Measurements from ENCODE around the gene SPOPL.
A peak's percentile ranks its signal among the peaks of the same experiment; 100 is the strongest.
"Not testable (repeated sequence)": the region's sequence is repeated elsewhere in the genome, so short reads cannot be mapped to it uniquely, and the experiment has no call there.

The SPOPL gene

GRCh38 chr2:138495384-138495783, 6.2 kb upstream of the SPOPL start:
- DNase-seq: no peak

DNA sequence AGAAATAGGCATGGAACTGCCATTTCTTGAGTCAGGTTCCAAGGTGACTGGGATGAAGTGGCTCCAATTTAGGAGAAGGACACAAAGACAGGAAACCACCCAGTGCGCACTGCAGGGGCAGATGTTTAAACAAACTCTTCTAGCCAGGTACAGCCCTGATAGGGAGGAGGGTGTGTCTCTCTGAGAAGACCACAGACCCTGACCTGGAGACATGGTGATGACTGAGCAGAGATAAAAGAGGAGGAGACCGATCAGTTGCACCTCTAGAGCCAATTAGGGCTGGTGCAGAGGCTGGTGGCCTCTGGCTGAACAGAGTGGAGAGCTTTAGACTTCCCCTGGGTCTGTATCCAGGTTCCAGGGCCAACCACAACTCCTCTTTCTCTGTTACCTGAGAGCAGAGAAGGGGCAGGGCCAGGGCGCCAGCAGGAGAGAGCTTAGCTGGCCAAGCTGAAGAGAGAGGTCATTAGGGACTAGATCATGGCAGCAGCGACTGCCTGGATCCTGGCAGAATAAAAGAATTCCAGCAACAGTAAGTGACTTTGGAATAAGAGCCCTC, 5.4 kb upstream of the SPOPL start:
- DNase-seq: no peak

DNA sequence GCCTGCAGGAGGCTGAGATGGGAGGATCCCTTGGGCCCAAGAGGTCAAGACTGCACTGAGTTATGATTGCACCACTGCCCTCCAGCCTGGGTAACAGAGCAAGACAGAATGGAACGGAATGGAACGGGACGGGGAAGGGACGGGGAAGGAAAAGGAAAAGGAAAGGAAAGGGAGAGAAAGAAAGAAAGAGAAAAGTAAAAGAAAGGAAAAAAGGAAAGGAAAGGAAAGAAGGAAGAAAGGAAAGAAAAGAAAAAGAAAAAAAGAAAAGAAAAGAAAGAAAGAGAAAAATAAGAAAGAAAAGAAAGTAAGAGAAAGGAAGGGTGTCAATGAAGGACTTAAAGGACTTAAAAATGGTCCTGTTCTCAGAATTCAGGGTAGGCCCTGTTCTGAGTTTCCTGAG, 4.3 kb upstream of the SPOPL start:
- no peak for DNase-seq

DNA sequence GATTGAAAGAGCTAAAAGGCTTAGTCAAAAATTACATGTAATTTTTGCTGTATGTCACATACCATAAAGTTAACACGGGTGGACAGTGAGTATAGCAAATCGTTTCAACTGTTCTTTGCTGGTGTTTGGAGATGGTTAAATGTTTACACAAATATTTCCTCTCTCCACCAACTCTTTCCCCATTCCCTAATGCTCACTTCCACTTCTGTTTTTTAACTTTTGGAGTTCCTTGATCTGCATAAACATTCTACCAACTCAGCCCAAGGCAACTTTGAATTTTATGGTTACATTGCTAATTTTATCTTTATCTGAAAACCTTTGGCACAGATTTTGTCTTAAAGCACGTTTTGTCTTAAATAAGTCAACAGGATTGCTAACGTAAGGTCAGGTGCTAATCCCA, 1.9 kb upstream of the SPOPL start:
- no peak for DNase-seq

- DNase-seq: no peak
These were observed 762 bp upstream of the SPOPL start for GRCh38 chr2:138500592-138501424.

GRCh38 chr2:138502255-138503086, 901 bp downstream of the SPOPL start:
- DNase-seq: peak in 1 of 2 experiments; percentile 13

GRCh38 chr2:138503087-138503442, 1.5 kb downstream of the SPOPL start:
- DNase-seq: no peak

- no peak for DNase-seq
These were observed 2.1 kb downstream of the SPOPL start for GRCh38 chr2:138503652-138504051.

DNA sequence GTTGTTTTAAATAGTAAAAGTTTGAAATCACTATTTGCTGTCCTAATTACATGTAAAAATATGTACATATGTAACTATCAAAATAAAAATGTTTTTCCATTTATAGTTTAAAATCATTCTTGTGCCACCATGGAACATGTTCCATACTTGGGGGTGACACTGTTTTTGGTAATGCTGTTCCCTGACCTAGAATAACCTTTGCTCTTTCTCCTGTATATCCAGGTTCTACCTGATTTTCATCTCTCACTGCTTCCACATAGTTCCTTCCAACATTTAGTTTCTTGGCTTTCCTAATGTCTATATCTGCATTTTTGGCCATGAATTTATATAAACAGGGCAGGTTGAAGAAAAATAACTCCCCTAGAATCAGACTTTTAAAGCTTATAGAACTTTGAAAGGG, 2.5 kb downstream of the SPOPL start:
- no peak for DNase-seq

GRCh38 chr2:138504546-138505235, 3.1 kb downstream of the SPOPL start:
- no peak for DNase-seq

DNA sequence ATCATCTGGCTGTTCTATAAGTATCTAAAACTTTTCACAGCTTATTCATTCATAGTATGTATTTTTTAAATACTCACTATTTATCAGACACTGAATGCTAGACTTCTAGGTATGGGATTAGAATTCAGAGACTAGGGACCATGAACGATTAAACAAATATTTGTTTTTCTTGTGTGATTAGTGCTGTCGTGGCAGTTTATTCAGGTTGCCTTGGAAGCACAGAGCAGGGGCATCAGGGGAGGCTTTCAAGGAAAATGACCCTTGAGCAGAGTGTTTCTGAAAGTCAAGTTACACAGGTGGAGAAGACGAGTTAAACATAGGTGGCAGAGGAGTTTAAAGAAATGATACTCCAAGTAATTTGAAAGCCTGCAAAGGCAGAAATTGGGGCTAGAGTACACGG, 5.7 kb downstream of the SPOPL start:
- DNase-seq: no peak

DNA sequence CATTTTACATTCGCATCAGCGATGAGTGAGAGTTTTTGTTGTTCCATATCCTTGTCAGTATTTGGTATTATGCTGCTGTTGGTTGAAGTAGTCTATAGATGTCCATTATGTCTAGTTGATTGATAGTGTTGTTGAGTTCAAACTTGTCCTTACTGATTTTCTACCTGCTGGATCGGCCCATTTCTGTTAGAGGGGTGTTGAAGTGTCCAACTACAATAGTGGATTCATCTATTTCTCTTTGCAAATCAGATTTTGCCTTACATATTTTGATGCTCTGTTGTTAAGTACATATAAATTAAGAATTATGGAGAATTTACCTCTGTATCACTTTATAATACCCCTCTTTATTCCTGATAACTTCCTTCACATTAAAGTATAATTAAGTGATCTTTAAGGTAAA, 8.7 kb downstream of the SPOPL start:
- DNase-seq: no peak

- DNase-seq: no peak
These were observed 11.1 kb downstream of the SPOPL start for GRCh38 chr2:138512672-138513071.

DNA sequence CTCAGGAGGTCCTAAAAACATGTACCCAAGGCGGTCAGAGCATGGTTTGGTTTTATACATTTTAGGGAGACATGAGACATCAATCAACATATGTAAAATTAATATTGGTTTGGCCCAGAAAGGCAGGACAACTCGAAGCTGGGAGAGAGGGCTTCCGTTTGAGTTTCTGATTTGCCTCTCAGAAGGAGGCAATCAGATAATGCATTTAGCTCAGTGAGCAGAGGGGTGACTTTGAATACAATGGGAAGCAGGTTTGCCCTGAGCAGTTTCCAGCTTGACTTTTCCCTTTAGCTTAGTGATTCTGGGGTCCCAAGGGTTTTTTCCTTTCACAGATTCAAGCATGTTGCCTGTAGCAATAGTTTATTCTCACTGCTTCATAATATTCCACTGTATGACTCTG, 12.6 kb downstream of the SPOPL start:
- DNase-seq: no peak

GRCh38 chr2:138515092-138515491, 13.5 kb downstream of the SPOPL start:
- no peak for DNase-seq

DNA sequence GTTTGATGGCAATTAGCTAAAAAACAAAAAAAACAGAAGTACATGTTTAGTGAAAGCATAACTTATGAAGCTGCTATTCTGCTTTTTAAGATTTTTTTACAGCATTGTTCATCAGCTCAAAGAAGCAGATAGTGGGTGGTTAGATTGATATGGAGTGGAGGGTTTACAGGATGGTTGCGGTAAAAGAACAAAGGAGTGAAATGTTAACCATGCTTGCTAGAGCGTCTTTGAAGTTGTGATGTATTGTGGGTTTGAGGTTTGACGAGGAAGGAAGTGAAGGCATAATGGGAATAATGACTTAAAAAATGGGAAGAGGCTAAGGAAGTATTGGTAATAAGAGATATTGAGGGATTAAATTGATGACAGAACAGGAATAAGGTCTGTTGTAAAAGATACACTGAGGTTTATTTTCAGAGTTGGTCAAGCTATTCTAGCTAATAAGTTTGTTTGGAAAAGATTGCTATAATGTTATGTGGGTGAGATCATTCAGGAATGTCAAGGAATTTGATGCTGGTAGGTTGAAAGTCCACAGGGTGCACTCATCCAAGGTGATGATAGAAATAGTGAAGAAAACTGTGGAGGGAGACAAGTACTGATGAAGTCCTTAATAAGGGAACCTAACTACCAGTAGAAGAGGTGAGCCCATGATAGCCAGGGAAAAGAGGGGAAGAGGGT, 14.6 kb downstream of the SPOPL start:
- DNase-seq: no peak

GRCh38 chr2:138518860-138519259, 17.3 kb downstream of the SPOPL start:
- no peak for DNase-seq

GRCh38 chr2:138521821-138522220, 20.3 kb downstream of the SPOPL start:
- no peak for DNase-seq

GRCh38 chr2:138522556-138522955, 21.0 kb downstream of the SPOPL start:
- no peak for DNase-seq

DNA sequence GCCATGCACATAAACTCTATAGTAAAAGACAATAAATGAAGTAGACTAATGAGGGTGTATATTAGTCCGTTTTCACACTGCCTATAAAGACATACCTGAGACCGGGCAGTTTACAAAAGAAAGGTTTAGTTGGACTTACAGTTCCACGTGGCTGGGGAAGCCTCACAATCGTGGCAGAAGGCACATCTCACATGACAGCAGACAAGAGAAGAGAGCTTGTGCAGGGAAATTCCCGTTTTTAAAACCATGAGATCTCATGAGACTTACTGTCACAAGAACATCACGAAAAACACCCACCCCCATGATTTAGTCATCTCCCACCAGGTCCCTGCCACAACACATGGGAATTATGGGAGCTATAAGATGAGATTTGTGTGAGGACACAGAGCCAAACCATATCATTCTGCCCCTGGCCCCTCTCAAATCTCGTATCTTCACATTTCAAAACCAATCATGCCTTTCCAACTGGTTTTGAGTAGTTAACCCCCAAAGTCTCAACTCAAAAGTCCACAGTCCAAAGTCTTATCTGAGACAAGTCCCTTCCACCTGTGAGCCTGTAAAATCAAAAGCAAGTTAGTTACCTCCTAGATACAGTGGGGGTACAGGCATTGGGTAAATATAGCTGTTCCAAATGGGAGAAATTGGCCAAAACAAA, 21.6 kb downstream of the SPOPL start:
- DNase-seq: not testable (repeated sequence)

GRCh38 chr2:138523673-138524042, 22.1 kb downstream of the SPOPL start:
- DNase-seq: not testable (repeated sequence)

- not testable (repeated sequence) for DNase-seq
These were observed 22.8 kb downstream of the SPOPL start for GRCh38 chr2:138524353-138524752.

Measured in cerebellar nuclear complex (tissue), 1 donor.